T-helper 2 cell treated with Interferon-gamma antibody and Interleukin-4, amounts not matched to agents 100 ng/mL and 5 ng/mL, for 36 hours (primary cell): Measurements from ENCODE around the gene CFAP45. TPM values are rescaled to one million over a fixed set of nuclear protein-coding genes. Genes with fewer than 3 reads are reported as not detected.
"Not testable (repeated sequence)": the region's sequence is repeated elsewhere in the genome, so short reads cannot be mapped to it uniquely, and the experiment has no call there.

Source experiments
- intact Hi-C: fragments of 100-400 bp; cut with micrococcal nuclease; formaldehyde crosslinking; loops from one replicate; pipeline ENCODE4 v1.15.1; 2023
- total RNA-seq: library from RNA; stranded (reverse); gene quantifications from 2 replicates; pipeline ENCODE4 v1.2.3, GENCODE V29; 2022

Gene CFAP45
- total RNA-seq, 1 donor from 2014 or later = 0.98 TPM

DNA sequence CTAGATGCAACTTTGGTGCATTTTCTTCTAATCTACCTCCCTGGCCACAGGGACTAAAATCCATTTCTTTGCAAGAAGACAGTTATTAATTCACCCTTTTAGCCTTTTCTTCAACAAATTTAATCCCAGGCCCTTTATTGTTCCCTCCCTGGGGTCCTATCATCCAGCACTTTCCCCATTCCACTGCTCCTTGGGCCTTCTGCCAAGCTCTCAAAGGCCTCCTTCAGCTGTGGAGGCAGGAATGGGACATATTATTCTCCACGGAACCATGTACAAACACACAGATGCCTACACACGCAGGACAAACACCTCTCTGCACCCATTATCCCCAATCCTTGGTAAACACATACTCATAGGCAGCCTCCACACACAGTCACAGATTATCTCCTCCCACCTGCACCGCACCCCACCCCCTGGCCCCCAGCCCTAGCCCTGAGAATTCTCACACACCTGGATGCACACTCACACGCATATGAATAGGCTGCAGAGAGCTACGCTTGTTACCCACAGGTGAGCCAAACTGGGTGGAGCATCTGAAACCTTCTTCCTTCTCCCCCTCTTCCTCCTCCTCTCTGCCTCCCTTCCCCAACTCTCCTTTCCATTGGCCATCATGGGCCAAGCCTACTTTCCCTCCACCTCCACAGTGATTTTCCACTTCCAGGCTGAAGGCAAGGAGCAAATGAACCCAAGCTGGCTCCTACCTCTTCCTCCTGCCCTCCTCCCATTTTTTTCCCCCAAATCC lies 13.7 kb upstream of the CFAP45 start:
- intact Hi-C loops = no loop called here

DNA sequence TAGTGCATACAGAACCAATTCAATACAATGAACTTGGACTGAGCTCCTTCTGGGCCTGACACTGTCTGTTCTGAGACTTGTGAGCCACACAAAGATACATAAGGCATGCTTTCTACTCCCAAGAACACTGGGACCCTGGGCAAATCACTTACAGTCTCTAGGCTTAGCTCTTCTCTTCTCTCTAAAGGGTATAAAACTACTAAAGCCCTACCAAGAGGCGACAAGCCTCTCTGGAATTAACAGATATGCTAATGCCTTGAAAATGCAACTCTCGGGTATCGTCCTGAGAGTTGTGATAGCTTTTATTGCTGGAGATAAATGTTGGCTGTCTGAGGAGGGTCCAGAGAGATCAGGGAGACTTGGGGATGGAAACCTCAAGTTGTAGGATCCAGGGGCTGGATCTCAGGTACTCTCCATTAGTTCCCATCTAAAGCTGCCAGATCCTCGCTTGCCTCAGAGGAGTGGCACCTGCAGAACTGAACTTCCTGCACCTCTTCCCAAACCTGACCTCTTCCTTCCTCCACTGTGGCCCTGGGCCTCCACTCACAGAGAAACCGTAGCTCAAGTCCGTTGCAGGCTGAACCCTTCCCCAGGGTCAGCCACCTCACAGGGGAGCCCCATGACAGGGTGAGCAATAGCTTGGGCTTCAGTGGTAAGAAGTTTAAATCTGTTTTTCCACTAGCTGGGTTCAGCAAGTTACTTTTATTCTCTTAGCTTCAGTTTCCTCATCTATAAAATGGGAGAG lies 11.5 kb upstream of the CFAP45 start:
- intact Hi-C loops = no loop called here

DNA sequence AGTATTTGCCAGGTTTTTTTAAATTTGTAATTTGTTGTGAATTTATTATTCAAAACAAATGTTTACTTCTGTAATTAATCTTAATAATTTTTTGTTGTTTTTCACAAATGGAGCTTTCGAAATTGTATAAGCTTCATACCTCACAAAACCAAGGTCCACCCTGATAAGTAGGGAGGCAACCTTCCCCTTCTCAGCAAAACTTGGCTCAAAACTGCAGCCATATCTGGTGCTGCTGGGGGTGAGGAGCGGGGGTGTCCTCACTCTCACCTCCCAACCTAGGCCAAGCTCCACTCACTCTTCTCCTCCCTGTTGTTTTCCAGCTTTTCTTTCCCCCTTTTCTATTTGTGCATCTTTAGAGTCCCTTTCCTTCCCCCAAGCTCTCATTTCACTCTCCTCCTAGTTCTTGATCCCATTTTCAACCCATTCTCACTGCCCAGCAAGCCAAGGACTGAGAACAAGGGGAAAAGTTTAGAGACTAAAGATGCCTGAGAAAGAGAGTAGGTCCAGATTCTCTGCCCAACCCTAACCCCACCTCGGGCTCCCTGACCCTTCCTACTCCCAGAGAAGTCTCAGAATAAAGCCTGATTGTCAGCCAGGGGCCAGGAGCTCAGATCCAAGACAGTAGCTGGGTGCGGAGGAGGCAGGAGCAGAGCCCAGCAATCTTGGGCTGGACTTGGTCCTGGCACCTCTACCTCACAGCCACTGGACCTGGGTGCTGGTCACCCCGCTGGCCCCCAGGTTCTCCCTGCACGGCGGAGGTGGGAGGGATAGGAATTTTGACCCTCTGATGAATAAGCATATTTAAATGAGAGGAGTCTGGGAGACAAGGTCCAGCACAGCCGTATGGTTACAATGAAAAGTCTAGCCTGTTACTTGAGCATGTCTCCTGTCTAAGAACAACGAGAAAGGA lies 8.3 kb upstream of the CFAP45 start:
- intact Hi-C loops = no loop called here

DNA sequence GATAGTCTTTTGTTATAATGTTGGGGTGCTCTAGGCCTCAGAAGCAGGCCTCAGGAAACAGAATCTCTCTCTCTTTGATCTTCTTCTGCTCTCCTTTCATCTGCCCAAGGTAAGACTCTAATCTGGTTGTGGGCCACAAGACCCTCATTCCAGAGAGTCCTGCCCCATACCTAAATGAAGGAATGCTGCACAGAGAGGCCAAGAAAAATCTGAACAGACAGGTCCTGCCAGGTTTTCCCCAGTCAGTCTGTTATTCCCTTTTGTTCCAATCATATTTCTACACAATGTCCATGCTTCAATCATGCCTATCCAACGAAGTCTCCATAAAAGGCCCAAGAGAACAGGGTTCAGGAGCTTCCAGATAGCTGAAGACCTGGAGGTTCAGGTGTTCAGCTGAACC lies 7.0 kb upstream of the CFAP45 start:
- intact Hi-C loops = no loop called here

DNA sequence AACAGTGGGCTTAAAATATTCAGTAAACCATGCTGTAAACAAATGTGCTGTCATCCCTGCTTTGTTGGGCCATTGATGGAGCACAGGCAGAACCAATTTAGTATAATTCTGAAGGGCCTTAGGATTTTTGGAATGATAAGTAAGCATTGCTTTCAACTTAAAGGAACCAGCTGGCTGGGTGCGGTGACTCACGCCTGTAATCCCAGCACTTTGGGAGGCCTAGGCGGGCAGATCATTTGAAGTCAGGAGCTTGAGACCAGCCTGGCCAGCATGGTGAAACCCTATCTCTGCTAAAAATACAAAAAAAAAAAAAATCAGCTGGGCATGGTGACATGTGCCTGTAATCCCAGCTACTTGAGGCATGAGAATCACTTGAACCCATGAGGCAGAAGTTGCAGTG lies 4.1 kb upstream of the CFAP45 start:
- intact Hi-C loops = not testable (repeated sequence)

DNA sequence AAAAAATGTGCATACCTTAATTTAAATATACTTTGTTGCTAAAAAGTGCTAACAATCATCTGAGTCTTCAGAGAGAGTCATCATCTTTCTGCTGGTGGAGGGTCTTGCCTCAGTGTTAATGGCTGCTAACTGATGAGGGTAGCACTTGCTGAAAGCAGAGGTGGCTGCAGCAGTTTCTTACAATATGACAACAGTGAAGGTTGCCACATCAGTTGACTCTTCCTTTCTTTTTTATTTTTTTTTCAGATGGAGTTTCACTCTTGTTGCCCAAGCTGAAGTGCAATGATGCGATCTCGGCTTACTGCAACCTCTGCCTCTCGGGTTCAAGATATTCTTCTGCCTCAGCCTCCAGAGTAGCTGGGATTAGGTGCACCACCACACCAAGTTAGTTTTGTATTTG lies 2.6 kb upstream of the CFAP45 start:
- intact Hi-C loops = no loop called here

DNA sequence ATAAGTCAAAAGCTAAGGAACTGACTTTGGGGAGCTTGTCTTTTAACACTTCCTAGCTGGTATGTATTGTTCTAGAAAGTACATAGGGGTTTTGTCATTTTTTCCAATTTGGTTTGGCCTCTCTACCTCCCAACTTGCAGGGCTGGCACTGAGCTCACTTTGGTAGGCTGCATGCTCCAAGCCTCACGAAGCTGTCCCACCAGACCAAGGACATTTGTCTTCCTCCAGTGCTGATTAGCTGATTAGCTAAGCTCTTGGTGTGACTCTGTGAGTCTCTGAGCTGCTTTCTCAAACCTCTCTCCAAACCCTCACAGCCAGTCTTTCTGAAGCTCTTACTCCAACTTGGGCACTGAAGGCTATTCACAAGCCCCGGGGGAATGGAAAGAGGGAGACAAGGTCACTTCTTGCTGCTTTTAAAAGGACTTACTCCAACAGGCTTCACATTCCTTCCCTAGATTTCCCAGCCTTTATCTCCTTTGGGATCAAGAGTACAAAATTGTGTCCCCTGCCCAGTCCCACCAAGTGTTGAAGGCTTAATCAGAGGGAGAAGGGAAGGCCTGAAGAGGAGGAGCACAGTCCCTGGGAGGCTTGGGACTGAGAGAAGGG lies 893 bp upstream of the CFAP45 start:
- intact Hi-C loops = no loop called here

DNA sequence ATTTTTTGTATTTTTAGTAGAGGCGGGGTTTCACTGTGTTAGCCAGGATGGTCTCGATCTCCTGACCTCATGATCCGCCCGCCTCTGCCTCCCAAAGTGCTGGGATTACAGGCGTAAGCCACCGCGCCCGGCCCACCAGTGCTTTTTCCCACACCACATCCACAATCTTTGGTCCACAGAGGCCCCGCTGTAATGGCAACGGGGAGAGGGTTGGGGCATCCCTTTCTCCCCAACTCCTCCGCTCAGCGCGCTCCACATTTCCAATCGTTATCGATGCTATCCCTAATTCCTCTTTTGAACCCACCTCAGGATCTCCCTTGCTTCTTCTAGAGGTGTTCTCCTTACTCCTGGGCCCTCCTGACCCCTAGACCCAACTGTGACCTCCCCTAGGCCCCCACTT lies 331 bp downstream of the CFAP45 start:
- intact Hi-C loops = not testable (repeated sequence)

DNA sequence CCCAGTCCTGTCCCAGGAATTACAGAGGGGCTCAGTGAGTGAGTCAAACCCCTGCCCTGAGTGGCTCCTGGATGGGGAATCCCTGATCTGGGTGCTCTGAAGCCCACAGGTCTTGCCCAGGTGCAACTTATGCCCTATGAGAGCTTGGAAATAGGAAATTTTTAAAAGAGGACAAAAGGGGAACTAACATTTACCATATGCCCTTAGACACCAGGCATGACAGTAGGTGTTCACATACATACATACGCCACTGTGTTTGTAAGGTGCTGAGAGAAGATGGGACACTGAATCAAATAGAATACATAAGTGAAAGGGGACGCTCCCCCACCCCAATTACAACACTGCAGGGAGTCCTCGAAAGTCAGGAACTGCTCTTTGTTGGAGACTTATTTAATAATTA lies 1.4 kb downstream of the CFAP45 start:
- intact Hi-C loops = no loop called here

DNA sequence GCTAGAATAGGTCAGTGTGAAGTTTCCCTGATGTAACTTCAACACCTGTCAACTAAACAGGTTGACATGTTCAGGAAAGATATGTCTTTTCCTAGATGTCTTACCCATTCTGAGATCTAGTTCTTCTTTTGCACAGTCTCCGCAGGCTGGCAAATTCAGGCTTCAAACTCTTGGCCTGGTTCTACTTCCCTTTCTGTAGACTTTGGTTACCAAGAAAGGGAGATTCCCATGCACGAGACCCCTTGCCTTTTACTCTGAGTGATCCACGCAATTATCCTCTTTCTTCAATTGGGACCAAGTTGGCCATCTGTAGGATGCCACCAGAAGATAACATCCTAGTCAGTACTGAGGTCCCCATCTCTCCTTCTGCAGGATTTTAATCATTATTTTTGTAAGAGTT lies 2.0 kb downstream of the CFAP45 start:
- intact Hi-C loops = no loop called here

DNA sequence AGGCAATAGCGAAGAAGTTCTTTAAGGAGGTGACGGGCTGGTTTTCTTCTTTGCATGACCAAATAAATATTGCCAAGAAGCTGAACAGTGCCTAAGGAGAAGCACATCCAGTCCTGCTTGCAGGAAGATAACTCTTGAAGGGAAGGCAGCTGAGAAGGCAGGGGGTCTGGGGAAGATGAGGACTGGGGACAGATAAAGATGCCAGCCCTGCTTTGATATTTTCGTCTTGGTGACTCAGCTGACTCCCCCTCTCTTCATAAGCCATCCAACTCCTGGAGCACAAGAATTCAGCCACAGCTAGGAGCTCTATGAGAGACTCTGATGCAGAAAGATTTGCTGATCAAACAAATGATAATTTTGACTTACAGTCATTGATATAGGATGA lies 3.4 kb downstream of the CFAP45 start:
- intact Hi-C loops = no loop called here

DNA sequence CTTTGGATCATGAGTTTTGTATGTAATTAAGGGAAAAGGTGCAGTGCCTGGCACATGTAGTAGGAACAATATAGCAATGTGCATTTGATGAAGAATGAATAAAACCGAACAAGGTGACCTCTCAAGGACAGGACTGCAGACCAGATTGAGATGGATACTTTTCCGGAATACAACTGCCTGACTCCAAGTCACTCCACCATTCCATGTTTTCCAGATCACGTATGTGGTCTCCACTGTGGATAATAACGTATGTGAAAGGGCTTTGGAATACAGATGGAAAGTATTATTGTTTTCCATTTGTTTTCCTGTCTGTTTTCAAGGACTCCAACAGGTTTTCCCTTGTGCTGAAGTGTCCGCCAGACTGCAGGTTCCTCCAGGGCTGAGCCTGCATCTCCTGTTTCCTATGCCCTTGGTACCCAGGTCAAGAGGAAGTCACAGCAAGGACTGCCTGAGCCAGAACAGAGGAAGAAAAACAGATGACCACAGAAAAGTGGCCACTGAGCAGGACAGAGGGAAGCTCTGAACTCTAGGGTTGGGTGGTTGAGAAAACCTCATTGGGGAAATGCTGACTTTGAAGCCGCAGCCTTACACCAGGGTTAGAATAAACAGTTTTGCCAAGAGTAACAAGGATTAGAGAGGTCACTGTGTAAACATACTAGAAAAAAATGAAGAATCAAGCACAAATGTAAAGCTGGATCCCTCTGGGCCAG lies 4.0 kb downstream of the CFAP45 start:
- intact Hi-C loops = no loop called here

DNA sequence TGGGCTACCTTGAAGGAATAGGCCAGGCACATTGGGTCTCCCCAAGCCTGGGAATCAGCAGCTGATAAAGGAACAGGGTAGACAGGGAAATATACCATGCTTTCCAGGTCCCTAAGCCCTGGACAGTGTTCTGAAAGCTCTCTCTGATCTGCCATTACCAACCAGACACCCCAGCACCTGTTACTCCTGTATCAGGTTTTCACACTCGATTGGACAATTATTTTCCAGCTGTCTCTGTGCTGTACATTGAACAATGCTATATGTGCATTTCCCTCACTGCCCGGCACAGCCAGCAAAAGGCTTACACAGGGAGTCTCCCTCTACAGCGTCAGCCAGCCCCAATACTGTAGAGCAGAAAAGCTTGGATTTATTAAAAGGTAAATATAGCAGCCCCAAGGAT lies 4.7 kb downstream of the CFAP45 start:
- intact Hi-C loops = no loop called here

DNA sequence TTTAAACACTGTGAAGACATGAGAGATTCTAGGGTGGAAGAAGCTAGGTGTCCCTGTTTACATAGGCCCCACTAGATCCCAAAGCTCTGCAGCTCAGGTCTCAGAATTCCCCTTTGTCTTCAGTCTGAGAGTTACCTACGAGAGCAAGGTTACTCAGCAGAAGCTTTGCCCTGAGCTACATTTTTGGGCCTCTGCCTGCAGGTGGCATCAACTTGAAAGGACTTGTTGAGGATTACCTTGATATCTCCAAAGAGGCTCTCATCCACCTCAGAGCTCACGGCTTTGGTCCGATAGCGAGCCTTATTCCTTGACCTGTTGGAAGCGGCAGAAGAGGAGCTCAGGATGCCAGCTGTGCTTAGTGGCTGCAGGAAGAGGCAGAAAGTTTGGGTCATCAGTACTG lies 7.0 kb downstream of the CFAP45 start:
- intact Hi-C loops = loop anchor here (1.0 to 2.0 kb wide), 2 partner anchors 32 to 114 kb away; partner anchors contain the start of gene TAGLN2

DNA sequence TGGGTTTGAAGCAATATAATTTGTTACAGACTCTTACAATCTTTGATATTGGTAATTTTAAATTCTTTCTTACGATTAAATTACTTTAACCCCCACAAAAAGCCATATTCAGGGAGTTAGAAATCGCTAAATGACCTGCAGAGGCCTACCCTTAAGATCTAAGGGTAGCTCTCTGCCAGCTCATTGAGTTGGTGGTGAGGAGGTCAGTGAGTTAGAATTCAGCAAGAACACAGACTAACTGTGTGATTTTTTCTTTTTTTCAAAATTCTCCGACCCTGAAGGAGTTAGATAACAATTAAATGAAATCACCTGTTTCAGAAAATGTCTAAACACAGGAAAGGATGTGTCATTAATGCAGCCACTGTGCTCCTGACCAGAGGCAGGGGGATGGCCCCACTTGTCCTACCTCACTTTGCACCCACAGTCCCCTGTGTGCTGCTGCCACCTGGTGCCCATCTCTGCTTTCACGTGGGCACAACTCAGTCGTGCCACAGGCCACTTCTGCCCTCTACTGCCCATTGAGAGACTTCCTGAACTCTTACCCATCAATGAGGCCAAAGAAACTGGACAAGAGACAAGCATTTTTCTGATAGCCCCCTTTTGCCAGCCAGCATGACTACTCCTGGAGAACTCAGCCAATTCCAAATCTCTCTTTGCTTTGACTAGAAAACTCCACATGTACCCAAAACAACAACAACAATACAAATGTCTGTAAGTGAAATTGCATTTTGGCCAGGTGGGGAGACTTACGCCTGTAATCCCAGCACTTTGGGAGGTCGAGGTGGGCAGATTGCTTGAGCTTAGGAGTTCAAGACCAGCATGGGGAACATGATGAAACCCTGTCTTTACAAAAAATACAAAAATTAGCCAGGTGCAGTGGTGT lies 8.4 kb downstream of the CFAP45 start:
- intact Hi-C loops = loop anchor here (1.0 to 2.0 kb wide), 4 partner anchors 33 to 111 kb away; partner anchors contain the start of genes DUSP23 and TAGLN2

DNA sequence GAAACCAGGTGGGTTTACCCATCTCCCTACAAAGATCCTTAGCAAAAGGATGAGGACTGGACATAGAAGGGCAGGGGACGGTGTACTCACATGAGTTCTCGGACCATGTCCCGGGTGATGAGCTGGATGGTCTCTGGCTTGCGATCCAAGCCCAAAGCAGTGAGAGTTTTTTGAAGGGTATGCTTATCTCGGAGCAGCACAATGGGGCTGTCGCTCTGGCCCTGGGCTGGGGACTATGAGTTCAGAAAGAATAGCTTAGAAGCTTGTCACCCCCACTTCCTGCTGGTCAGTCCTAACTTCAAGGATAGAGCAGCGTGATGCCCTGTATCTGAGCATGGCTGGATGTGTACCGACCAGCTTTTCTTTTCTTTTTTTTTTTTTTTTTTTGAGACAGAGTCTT lies 9.6 kb downstream of the CFAP45 start:
- intact Hi-C loops = loop anchor here (2.0 kb wide), 1 partner anchor 36 kb away; no protein-coding TSS in a partner anchor

DNA sequence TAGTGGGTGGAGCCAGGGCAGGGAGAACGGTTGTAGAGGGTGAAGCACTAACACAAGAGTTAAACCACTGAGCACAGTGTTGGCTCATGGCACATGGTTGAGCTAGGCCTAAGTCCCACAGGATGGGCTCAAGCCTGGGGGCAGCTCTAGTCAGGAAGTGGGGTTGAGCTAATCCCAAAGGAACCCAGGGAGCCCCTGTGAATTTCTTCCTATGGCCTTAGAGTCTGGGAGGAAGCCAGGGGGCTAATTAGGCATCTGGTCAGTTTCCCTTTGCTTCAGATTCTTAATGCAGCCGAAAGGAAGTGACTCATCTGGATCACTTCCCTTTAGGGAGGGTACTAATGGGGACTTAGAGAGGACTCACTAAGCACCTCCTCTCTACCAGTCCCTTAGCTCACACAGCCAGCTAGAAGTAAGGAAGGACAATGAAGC lies 10.1 kb downstream of the CFAP45 start:
- intact Hi-C loops = loop anchor here (2.0 kb wide), 1 partner anchor 35 kb away; no protein-coding TSS in a partner anchor

DNA sequence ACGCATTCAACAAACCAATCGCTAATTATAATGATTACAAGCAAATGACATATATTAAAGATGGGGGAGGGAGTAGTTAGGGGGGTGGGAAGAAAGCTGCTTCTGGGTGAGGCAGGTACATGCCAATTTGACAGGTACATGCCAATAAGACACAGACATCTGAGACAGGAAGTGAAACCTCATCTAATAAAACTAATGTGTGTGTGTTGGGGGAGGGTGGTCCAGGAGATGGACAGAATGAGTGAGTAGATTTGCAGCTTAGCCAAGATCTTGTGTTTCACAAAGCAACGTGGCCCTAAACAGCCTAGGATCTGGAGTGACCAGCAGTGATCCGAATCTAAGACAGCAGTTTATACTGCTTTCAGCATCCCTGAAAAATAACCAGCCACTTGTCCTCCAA lies 10.8 kb downstream of the CFAP45 start:
- intact Hi-C loops = no loop called here

DNA sequence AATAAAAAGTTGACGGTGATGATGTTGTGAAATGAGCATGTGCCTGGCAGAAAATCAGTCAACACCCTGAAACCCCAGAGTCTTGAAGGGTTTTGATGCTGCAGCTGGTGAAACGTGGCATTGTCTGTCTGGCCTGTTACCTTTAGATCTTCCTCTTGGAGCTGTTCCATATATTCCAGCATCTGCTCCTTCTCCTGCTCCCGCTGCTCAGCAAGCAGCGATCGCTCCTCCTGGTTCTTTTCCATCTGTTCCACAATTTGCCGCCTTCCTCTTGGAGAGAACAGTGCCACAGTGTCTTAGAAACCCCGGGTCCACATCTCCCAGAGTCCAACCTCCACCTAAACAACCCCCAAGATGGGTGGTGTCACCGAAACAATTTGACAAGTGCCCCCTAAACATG lies 15.7 kb downstream of the CFAP45 start:
- intact Hi-C loops = no loop called here

DNA sequence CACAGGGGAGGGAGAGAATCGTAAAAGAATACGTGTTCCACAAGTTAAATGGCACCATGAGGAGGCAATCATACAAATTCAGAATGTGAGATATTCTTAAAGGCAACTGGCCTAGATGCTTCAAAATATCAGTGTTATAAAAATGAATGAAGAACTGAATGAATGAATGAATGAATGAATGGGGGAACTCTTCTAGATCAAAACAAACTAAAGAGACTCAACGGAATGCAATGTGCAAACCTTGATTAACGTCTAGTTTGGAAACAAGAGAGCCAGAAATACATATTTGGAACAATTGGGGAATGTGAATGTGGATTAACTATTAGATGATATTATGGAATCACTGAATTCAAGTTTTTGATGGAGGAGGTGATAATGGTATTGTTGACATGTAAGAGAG lies 16.8 kb downstream of the CFAP45 start:
- intact Hi-C loops = no loop called here
